BLaER1 treated with 17β-estradiol and CSF1 and Interleukin-3, amounts not matched to agents 10 nM and 100 nM (cell line): ENCODE results near the gene FOXP1.
"Not testable (repeated sequence)": the region's sequence is repeated elsewhere in the genome, so short reads cannot be mapped to it uniquely, and the experiment has no call there.

Experiments used
- H3K27ac ChIP-seq, 11 experiments: shearing (Covaris generic); formaldehyde crosslinking; 2 replicates each; pipeline ENCODE4 v1.8.1; 2022
- H3K27me3 ChIP-seq, 11 experiments: shearing (Covaris generic); formaldehyde crosslinking; 2 replicates each; pipeline ENCODE4 v1.8.1; 2022
- H3K36me3 ChIP-seq, 11 experiments: shearing (Covaris generic); formaldehyde crosslinking; 2 replicates each; pipeline ENCODE4 v1.8.1; 2022
- H3K4me1 ChIP-seq, 10 experiments: shearing (Covaris generic); formaldehyde crosslinking; 2 replicates each; pipeline ENCODE4 v1.8.1; 2022
- H3K4me2 ChIP-seq, 11 experiments: shearing (Covaris generic); formaldehyde crosslinking; 2 replicates each; pipeline ENCODE4 v1.8.1; 2022
- H3K4me3 ChIP-seq, 10 experiments: shearing (Covaris generic); formaldehyde crosslinking; 2 replicates each; pipeline ENCODE4 v1.8.1; 2022
- H3K9ac ChIP-seq, 11 experiments: shearing (Covaris generic); formaldehyde crosslinking; 2 replicates each; pipeline ENCODE4 v1.8.1; 2022
- H3K9me3 ChIP-seq, 11 experiments: shearing (Covaris generic); formaldehyde crosslinking; replicated peaks in 1 of 11; 2 replicates each; pipeline ENCODE4 v1.8.1; 2022
- H4K20me1 ChIP-seq, 11 experiments: shearing (Covaris generic); formaldehyde crosslinking; 2 replicates each; pipeline ENCODE4 v1.8.1; 2022
- Cebpa-rat ChIP-seq, 11 experiments: shearing (Covaris generic); IDR thresholded peaks; 2 replicates each; pipeline ENCODE4 v1.8.1; 2022

FOXP1 gene

DNA sequence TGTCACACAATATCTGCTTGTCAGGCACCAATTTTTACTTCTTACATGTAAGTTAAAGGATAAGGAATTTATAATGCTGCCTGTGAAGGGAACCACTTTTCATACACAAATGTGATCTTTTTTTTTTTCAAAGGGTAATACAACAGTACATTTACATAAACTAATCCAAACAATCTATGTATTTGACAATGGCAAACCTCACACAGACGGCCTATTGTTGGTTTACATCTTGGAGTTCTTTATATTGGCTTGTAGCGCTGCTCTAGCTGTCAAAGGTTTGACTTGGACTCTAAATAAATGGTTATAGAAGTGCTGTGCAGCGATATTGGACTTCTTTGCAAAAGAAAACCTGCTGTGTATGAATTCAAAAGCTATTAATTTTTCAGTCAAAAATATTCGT, 598.0 kb downstream of the FOXP1 start:
- Histone ChIP-seq H3K27ac (no peak overlapping the region), H3K4me3 (no peak overlapping the region), H3K4me1 (peaks cover 6 to 36% (median 20%) of the 10 kb centered on the region in 10 experiments), H3K27me3 (no peaks in the 10 kb centered on the region), H3K9me3 (peaks cover 0 to 13% (median 4%) of the 10 kb centered on the region in 11 experiments; a peak in 5 of 22 replicates), H3K4me2 (no peak overlapping the region), H4K20me1 (no peaks in the 10 kb centered on the region), H3K9ac (no peak overlapping the region), H3K36me3 (peaks cover 26 to 61% (median 43%) of the 10 kb centered on the region in 11 experiments)
- no peak for TF ChIP-seq Cebpa-rat (IDR thresholded peaks at IDR 0.05)

GRCh38 chr3:70984776-70985482, 598.6 kb downstream of the FOXP1 start:
- Histone ChIP-seq H3K4me2 (no peak overlapping the region), H3K27ac (no peak overlapping the region; a peak in 1 of 22 replicates), H3K4me3 (no peak overlapping the region), H4K20me1 (no peaks in the 10 kb centered on the region), H3K27me3 (no peaks in the 10 kb centered on the region), H3K4me1 (peaks cover 6 to 43% (median 20%) of the 10 kb centered on the region in 10 experiments), H3K36me3 (peaks cover 26 to 61% (median 43%) of the 10 kb centered on the region in 11 experiments), H3K9ac (no peak overlapping the region), H3K9me3 (peaks cover 0 to 13% (median 4%) of the 10 kb centered on the region in 11 experiments; a peak in 4 of 22 replicates)
- no peak for TF ChIP-seq Cebpa-rat (IDR thresholded peaks at IDR 0.05)

DNA sequence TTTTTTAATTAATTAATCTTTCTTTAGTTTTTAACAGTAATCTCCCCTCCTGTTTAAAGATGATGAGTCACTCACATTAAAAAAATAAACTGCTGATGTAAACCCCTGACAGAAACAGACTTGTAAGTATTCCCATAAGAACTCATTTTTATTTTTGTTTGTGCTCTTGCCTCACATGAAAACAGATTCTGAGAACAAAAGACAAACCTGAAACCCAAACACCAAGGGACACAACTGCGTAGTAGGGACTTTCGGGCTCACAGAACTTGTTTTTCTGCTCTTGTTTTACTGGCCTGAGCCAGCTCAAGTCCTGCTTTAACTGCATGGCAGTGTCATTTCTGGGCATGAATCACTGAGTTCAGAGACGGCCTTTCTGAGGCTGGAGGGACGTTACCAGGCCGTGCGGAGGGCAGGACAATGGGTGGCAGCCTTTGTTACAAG, 600.8 kb downstream of the FOXP1 start:
- no peak for TF ChIP-seq Cebpa-rat (IDR thresholded peaks at IDR 0.05)
- H3K9me3 ChIP-seq, result peaks cover 0 to 14% (median 2%) of the 10 kb centered on the region in 11 experiments; a peak in 4 of 22 replicates
- no peak overlapping the region for H3K4me3 ChIP-seq
- peaks cover 31 to 64% (median 49%) of the 10 kb centered on the region in 11 experiments for H3K36me3 ChIP-seq
- H3K27me3 ChIP-seq, result no peaks in the 10 kb centered on the region
- H3K4me2 ChIP-seq, result peak overlapping the region; percentile 11 to 76 (median 43); a peak in 20 of 22 replicates
- H4K20me1 ChIP-seq, result no peaks in the 10 kb centered on the region
- H3K9ac ChIP-seq, result peak overlapping the region in 8 of 11 experiments; percentile 27 to 78 (median 36); a peak in 10 of 22 replicates
- peak overlapping the region in 10 of 11 experiments; percentile 9 to 90 (median 59); a peak in 18 of 22 replicates for H3K27ac ChIP-seq
- H3K4me1 ChIP-seq, result peaks cover 6 to 44% (median 19%) of the 10 kb centered on the region in 10 experiments

DNA sequence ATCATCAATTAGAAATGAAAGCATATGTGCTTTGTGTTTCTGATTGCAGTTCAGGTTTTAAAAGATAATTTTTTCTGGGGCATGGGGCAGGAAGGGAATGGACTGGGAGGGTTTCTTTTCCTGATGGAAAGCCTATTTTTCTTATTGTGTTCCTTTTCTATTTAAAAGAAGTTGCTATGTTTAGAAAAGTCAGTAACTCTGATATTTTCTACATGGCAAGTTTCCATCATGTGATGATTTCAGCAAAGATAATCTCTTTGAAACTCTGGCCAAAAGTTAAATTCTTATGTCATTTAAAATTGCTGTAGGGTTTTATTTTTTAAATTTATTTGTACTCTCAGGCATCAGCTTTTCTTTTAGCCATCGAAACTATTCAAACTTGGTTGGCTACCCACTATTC, 601.2 kb downstream of the FOXP1 start:
- Histone ChIP-seq H3K4me2 (peak overlapping the region in 10 of 11 experiments; percentile 11 to 76 (median 44); a peak in 13 of 22 replicates), H4K20me1 (no peaks in the 10 kb centered on the region), H3K36me3 (peaks cover 31 to 64% (median 49%) of the 10 kb centered on the region in 11 experiments), H3K9ac (peak overlapping the region in 6 of 11 experiments; percentile 27 to 78 (median 47); a peak in 7 of 22 replicates), H3K9me3 (peaks cover 0 to 10% (median 0%) of the 10 kb centered on the region in 11 experiments; a peak in 2 of 22 replicates), H3K4me3 (no peak overlapping the region), H3K27me3 (no peaks in the 10 kb centered on the region), H3K4me1 (peaks cover 6 to 44% (median 19%) of the 10 kb centered on the region in 10 experiments), H3K27ac (peak overlapping the region in 10 of 11 experiments; percentile 9 to 90 (median 59); a peak in 12 of 22 replicates)
- no peak for TF ChIP-seq Cebpa-rat (IDR thresholded peaks at IDR 0.05)

DNA sequence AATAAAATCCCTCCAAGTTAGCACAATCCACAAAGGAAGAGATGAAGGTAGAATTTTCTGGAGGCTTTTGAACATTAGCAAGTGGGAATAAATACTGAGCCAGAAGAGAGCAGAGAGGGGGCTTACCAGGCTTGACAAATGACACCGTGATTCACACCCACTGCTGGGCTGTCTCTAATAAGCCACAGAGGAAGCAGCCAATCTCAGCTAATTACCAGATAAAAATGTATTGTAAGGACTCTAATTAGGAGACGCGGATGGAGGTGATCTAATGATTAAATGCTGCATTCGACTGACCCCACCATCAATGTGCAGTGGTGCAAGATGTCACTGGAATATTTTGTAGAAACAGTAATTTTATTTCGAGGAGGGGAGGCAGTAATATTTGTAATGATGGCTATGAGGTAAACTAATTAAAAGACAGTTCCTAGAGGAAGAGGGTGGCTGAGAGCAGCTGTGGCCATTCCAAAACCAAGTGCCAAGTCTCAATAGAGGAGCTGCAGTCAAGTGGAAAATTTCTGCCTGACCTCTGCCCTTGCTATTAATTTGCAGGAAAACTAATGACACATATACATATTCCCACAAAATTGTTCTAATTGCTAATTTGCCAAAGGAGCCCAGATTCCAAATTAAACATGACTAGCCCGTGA, 602.2 kb downstream of the FOXP1 start:
- H3K27ac ChIP-seq, result peak overlapping the region in 4 of 11 experiments; percentile 59 to 90 (median 80); a peak in 6 of 22 replicates
- no peaks in the 10 kb centered on the region for H3K27me3 ChIP-seq
- H3K9me3 ChIP-seq, result peaks cover 0 to 8% (median 0%) of the 10 kb centered on the region in 11 experiments; a peak in 2 of 22 replicates
- peak overlapping the region in 2 of 11 experiments; percentile 78; a peak in 3 of 22 replicates for H3K9ac ChIP-seq
- peak overlapping the region in 3 of 11 experiments; percentile 44 to 76 (median 62); a peak in 5 of 22 replicates for H3K4me2 ChIP-seq
- no peak for TF ChIP-seq Cebpa-rat (IDR thresholded peaks at IDR 0.05)
- no peaks in the 10 kb centered on the region for H4K20me1 ChIP-seq
- peaks cover 6 to 46% (median 19%) of the 10 kb centered on the region in 10 experiments for H3K4me1 ChIP-seq
- no peak overlapping the region for H3K4me3 ChIP-seq
- peaks cover 31 to 64% (median 49%) of the 10 kb centered on the region in 11 experiments for H3K36me3 ChIP-seq

DNA sequence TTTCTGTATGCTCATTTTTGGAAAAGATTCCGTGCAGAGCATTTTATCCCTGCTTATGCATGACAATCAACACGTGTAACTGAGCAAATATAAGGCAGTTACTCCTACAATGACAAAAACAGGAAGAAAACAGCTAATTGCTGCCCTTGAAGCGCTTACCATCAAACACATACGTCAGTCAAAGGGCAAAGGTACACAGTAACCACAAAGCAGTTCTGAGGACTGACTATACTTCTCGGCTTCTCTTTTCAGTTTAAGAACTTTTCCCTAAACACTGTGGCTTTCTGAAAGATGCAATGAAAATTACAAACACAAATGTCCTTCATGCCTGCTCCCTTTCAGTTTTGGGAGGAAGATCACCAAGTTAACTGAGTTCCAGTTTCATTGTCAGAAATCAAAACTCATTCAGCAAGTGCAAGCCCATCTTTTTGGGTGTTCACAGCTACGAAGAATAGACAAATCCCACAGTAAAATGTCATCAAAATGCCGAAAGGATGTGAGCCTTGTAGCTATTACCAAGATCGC, 602.8 kb downstream of the FOXP1 start:
- Histone ChIP-seq H3K27ac (peak overlapping the region in 1 of 11 experiments; percentile 86; a peak in 2 of 22 replicates), H3K4me3 (no peak overlapping the region), H3K36me3 (peaks cover 31 to 64% (median 49%) of the 10 kb centered on the region in 11 experiments), H3K27me3 (no peaks in the 10 kb centered on the region), H3K9me3 (peaks cover 0 to 4% (median 0%) of the 10 kb centered on the region in 11 experiments; a peak in 1 of 22 replicates), H3K4me1 (peaks cover 6 to 52% (median 19%) of the 10 kb centered on the region in 10 experiments), H4K20me1 (no peaks in the 10 kb centered on the region), H3K9ac (no peak overlapping the region), H3K4me2 (peak overlapping the region in 2 of 11 experiments; percentile 62 to 76; a peak in 3 of 22 replicates)
- TF ChIP-seq Cebpa-rat (IDR thresholded peaks at IDR 0.05), result no peak

GRCh38 chr3:70979983-70980645, 603.4 kb downstream of the FOXP1 start:
- TF ChIP-seq Cebpa-rat (IDR thresholded peaks at IDR 0.05), result no peak

GRCh38 chr3:70977712-70978111, 605.8 kb downstream of the FOXP1 start:
- H3K4me3 ChIP-seq, result no peak overlapping the region
- no peak overlapping the region for H3K4me2 ChIP-seq
- H3K36me3 ChIP-seq, result peaks cover 35 to 62% (median 48%) of the 10 kb centered on the region in 11 experiments
- H3K4me1 ChIP-seq, result peaks cover 1 to 65% (median 12%) of the 10 kb centered on the region in 10 experiments; a peak in 19 of 20 replicates
- no peaks in the 10 kb centered on the region for H3K27me3 ChIP-seq
- no peak overlapping the region for H3K9ac ChIP-seq
- H3K27ac ChIP-seq, result no peak overlapping the region
- H4K20me1 ChIP-seq, result no peaks in the 10 kb centered on the region
- TF ChIP-seq Cebpa-rat (IDR thresholded peaks at IDR 0.05), result no peak
- H3K9me3 ChIP-seq, result peaks cover 0 to 4% (median 0%) of the 10 kb centered on the region in 11 experiments; a peak in 2 of 22 replicates

More at GRCh38 chr3:70979983-70980645, 603.4 kb downstream of the FOXP1 start:
- Histone ChIP-seq H3K9ac (no peak overlapping the region), H3K27ac (peak overlapping the region in 1 of 11 experiments; percentile 86; a peak in 1 of 22 replicates), H4K20me1 (no peaks in the 10 kb centered on the region), H3K36me3 (peaks cover 32 to 64% (median 47%) of the 10 kb centered on the region in 11 experiments), H3K4me2 (peak overlapping the region in 1 of 11 experiments; percentile 76; a peak in 3 of 22 replicates), H3K27me3 (no peaks in the 10 kb centered on the region), H3K4me1 (peaks cover 6 to 58% (median 19%) of the 10 kb centered on the region in 10 experiments), H3K4me3 (no peak overlapping the region), H3K9me3 (peaks cover 0 to 4% (median 0%) of the 10 kb centered on the region in 11 experiments; a peak in 1 of 22 replicates)

GRCh38 chr3:70975981-70976380, 607.5 kb downstream of the FOXP1 start:
- Histone ChIP-seq H3K36me3 (peaks cover 44 to 79% (median 63%) of the 10 kb centered on the region in 11 experiments), H3K4me1 (peaks cover 0 to 52% (median 0%) of the 10 kb centered on the region in 10 experiments; a peak in 8 of 20 replicates)

More at GRCh38 chr3:70975981-70976380, 607.5 kb downstream of the FOXP1 start:
- peak overlapping the region in 2 of 11 experiments; percentile 63 to 81; a peak in 3 of 22 replicates for H3K4me2 ChIP-seq
- H3K27ac ChIP-seq, result peak overlapping the region in 2 of 11 experiments; percentile 91 to 94; a peak in 3 of 22 replicates
- H3K9me3 ChIP-seq, result peaks cover 0 to 13% (median 5%) of the 10 kb centered on the region in 11 experiments; a peak in 7 of 22 replicates
- not testable (repeated sequence) for H3K4me3 ChIP-seq, H4K20me1 ChIP-seq, H3K27me3 ChIP-seq, H3K9ac ChIP-seq
